CD4-positive, alpha-beta T cell treated with Interleukin-4 for 1 hour (primary cell): ENCODE measurements around the gene DIP2C.
"Not testable (repeated sequence)": the region's sequence is repeated elsewhere in the genome, so short reads cannot be mapped to it uniquely, and the experiment has no call there.

Source experiments
- DNase-seq, 2 donors: peaks; one replicate each; pipeline ENCODE4 v3.0.0-alpha.2; 2020 to 2022

Gene DIP2C

GRCh38 chr10:593421-593820 lies 96.0 kb downstream of the DIP2C start:
- DNase-seq = no peak

GRCh38 chr10:593016-593415 lies 96.5 kb downstream of the DIP2C start:
- DNase-seq = no peak

GRCh38 chr10:591646-592045 lies 97.8 kb downstream of the DIP2C start:
- no peak for DNase-seq

- no peak for DNase-seq
These were observed 98.7 kb downstream of the DIP2C start for GRCh38 chr10:590721-591120.

- DNase-seq = no peak
These were observed 99.3 kb downstream of the DIP2C start for GRCh38 chr10:589961-590680.

GRCh38 chr10:588246-589165 lies 101.0 kb downstream of the DIP2C start:
- DNase-seq = no peak

GRCh38 chr10:586716-587115 lies 102.8 kb downstream of the DIP2C start:
- no peak for DNase-seq

GRCh38 chr10:586151-586550 lies 103.3 kb downstream of the DIP2C start:
- no peak for DNase-seq

GRCh38 chr10:585502-585901 lies 104.0 kb downstream of the DIP2C start:
- DNase-seq = no peak

GRCh38 chr10:584497-585290 lies 104.8 kb downstream of the DIP2C start:
- DNase-seq = not testable (repeated sequence)

- no peak for DNase-seq
These were observed 106.0 kb downstream of the DIP2C start for GRCh38 chr10:583433-583832.

GRCh38 chr10:581776-582330 lies 107.6 kb downstream of the DIP2C start:
- DNase-seq = no peak

- no peak for DNase-seq
These were observed 108.7 kb downstream of the DIP2C start for GRCh38 chr10:580778-581177.

GRCh38 chr10:576130-576465 lies 113.4 kb downstream of the DIP2C start:
- no peak for DNase-seq

- DNase-seq = no peak
These were observed 113.9 kb downstream of the DIP2C start for GRCh38 chr10:575402-576129.

GRCh38 chr10:572696-573095 lies 116.8 kb downstream of the DIP2C start:
- DNase-seq = no peak

GRCh38 chr10:571688-572451 lies 117.6 kb downstream of the DIP2C start:
- DNase-seq = no peak

- DNase-seq = no peak
These were observed 118.3 kb downstream of the DIP2C start for GRCh38 chr10:571166-571565.

- DNase-seq = no peak
These were observed 118.8 kb downstream of the DIP2C start for GRCh38 chr10:570628-571163.

GRCh38 chr10:569961-570627 lies 119.4 kb downstream of the DIP2C start:
- DNase-seq = no peak

- no peak for DNase-seq
These were observed 120.6 kb downstream of the DIP2C start for GRCh38 chr10:568848-569247.
